ENCODE measurements around the gene CBLB.

- TF ChIP-seq RCOR1 (IDR thresholded peaks at IDR 0.05; ENCODE audit: low read depth, low read length) (no peak), CTCF (IDR thresholded peaks at IDR 0.05) (no peak), CHD2 (IDR thresholded peaks at IDR 0.05; ENCODE audit: low read length, partially characterized antibody) (no peak), EP300 (IDR thresholded peaks at IDR 0.05) (no peak), POLR2A (IDR thresholded peaks at IDR 0.05; ENCODE audit: low read length) (peak; percentile 80), USF2 (IDR thresholded peaks at IDR 0.05) (no peak), PHF8 (IDR thresholded peaks at IDR 0.05; ENCODE audit: borderline replicate concordance, low read depth) (peak; percentile 69)
These were observed at the start of gene CBLB for GRCh38 chr3:105868742-105869530.

Data from A549 (cell line).